GM20431 (cell line): Measurements from ENCODE around the gene OSBPL10.

ENCODE experiments used
- in situ Hi-C: fragments of 300-500 bp; cut with MseI, MboI; formaldehyde crosslinking; loops from one replicate; pipeline ENCODE4 v1.15.0; 2020; ENCODE audit warnings: low sequenced_read_pairs; ENCODE audit not compliant: unreplicated experiment

The OSBPL10 gene

GRCh38 chr3:31929826-31930502, 51.1 kb downstream of the OSBPL10 start:
- in situ Hi-C loops, result no loop called here

- in situ Hi-C loops, result no loop called here
These were observed 53.3 kb downstream of the OSBPL10 start for GRCh38 chr3:31927811-31928210.

- in situ Hi-C loops, result no loop called here
These were observed 54.5 kb downstream of the OSBPL10 start for GRCh38 chr3:31926543-31926942.

- in situ Hi-C loops, result no loop called here
These were observed 55.8 kb downstream of the OSBPL10 start for GRCh38 chr3:31925271-31925630.

GRCh38 chr3:31924610-31925270, 56.3 kb downstream of the OSBPL10 start:
- in situ Hi-C loops, result no loop called here

GRCh38 chr3:31922962-31923361, 58.1 kb downstream of the OSBPL10 start:
- in situ Hi-C loops, result no loop called here

GRCh38 chr3:31921837-31922236, 59.2 kb downstream of the OSBPL10 start:
- in situ Hi-C loops, result no loop called here

GRCh38 chr3:31920310-31920709, 60.8 kb downstream of the OSBPL10 start:
- in situ Hi-C loops, result no loop called here

GRCh38 chr3:31919528-31919927, 61.5 kb downstream of the OSBPL10 start:
- in situ Hi-C loops, result no loop called here

GRCh38 chr3:31918179-31919150, 62.6 kb downstream of the OSBPL10 start:
- in situ Hi-C loops, result no loop called here

GRCh38 chr3:31917303-31918005, 63.6 kb downstream of the OSBPL10 start:
- in situ Hi-C loops, result no loop called here

GRCh38 chr3:31911643-31912042, 69.4 kb downstream of the OSBPL10 start:
- in situ Hi-C loops, result no loop called here

GRCh38 chr3:31911124-31911523, 69.9 kb downstream of the OSBPL10 start:
- in situ Hi-C loops, result no loop called here

- in situ Hi-C loops, result no loop called here
These were observed 71.6 kb downstream of the OSBPL10 start for GRCh38 chr3:31909455-31909854.

- in situ Hi-C loops, result no loop called here
These were observed 72.5 kb downstream of the OSBPL10 start for GRCh38 chr3:31908391-31909097.

GRCh38 chr3:31906182-31906581, 74.9 kb downstream of the OSBPL10 start:
- in situ Hi-C loops, result no loop called here

- in situ Hi-C loops, result no loop called here
These were observed 77.2 kb downstream of the OSBPL10 start for GRCh38 chr3:31903686-31904431.

GRCh38 chr3:31900583-31900982, 80.5 kb downstream of the OSBPL10 start:
- in situ Hi-C loops, result no loop called here
